Lung (tissue), 12 donors: ENCODE measurements around the gene TUFT1. TPM values are rescaled to one million over a fixed set of nuclear protein-coding genes. Genes with fewer than 3 reads are reported as not detected.

Experiments used
- ATAC-seq: fragments of 200-7000 bp; cut with Tn5 transposase; one replicate; pipeline ENCODE4 v1.9.1; 2020; ENCODE audit warnings: moderate number of reproducible peaks; ENCODE audit not compliant: insufficient read depth, low FRiP score
- DNase-seq, 3 donors: peaks; one replicate each; pipeline ENCODE4 v3.0.0-alpha.2; 2013 to 2017
- H3K27ac ChIP-seq, 2 donors: one replicate each; pipeline ENCODE4 v1.5.1; 2013; ENCODE audit warnings: mild to moderate bottlenecking in 2 of 2, moderate library complexity in 2 of 2, control low read depth in 1 of 2, inconsistent platforms in 1 of 2, low read depth in 1 of 2, low read length in 1 of 2
- H3K27me3 ChIP-seq, 3 donors: one replicate each; pipeline ENCODE4 v1.5.1; 2013; ENCODE audit warnings: low read length in 2 of 3; ENCODE audit not compliant: control insufficient read depth in 3 of 3, insufficient read depth in 3 of 3
- H3K36me3 ChIP-seq, 4 donors: one replicate each; pipeline ENCODE4 v1.5.1; 2013; ENCODE audit warnings: low read length in 4 of 4, mild to moderate bottlenecking in 1 of 4, moderate library complexity in 1 of 4; ENCODE audit not compliant: control insufficient read depth in 4 of 4, insufficient read depth in 4 of 4
- H3K4me1 ChIP-seq, 5 donors: one replicate each; pipeline ENCODE4 v1.5.1; 2013; ENCODE audit warnings: low read length in 5 of 5, mild to moderate bottlenecking in 2 of 5, moderate library complexity in 1 of 5; ENCODE audit not compliant: control insufficient read depth in 5 of 5, insufficient read depth in 5 of 5
- H3K4me3 ChIP-seq: one replicate; pipeline ENCODE4 v1.5.1; 2013; ENCODE audit warnings: mild to moderate bottlenecking, control low read depth, moderate library complexity
- H3K9ac ChIP-seq, 2 donors: one replicate each; pipeline ENCODE4 v1.5.1; 2013; ENCODE audit warnings: low read length in 2 of 2, control low read depth in 1 of 2; ENCODE audit not compliant: insufficient read depth in 1 of 2
- H3K9me3 ChIP-seq, 4 donors: one replicate each; pipeline ENCODE4 v1.5.1; 2013; ENCODE audit warnings: low read length in 3 of 4, mild to moderate bottlenecking in 1 of 4, moderate library complexity in 1 of 4; ENCODE audit not compliant: control insufficient read depth in 4 of 4, insufficient read depth in 3 of 4
- WGBS, 2 donors: extraction: QIAGEN DNeasy Blood & Tissue Kit; methylation state at CpG; one replicate each; pipeline ENCODE4 v1.1.7; 2013; 5-methylcytosine and 5-hydroxymethylcytosine counted together
- polyA plus RNA-seq, 2 donors: library from polyadenylated mRNA; stranded (reverse); fragments of 200-250 nt; gene quantifications; one replicate each; pipeline ENCODE4 v1.2.1, GENCODE V29; 2013
- total RNA-seq, 2 donors: library from RNA; depleted of rRNA in 1 of 2; stranded (reverse); fragments of >200 nt in 1 of 2; gene quantifications; one replicate each; pipeline ENCODE4 v1.2.1, GENCODE V29; 2014 to 2021
- TF ChIP-seq, protein P1 (sequence below): IDR thresholded peaks from 2 replicates; pipeline ENCODE4 v1.5.1; 2012; ENCODE audit warnings: mild to moderate bottlenecking; ENCODE audit errors: control extremely low read depth, extremely low read depth
- donor health status: control.
- donor health status: control.
- donor health status: Bipolar disorder and iron deficiency.
- donor health status: healthy.
- donor health status: DM: yes; HTN: yes; CAD: no.

Gene TUFT1
- total and polyA plus RNA-seq, 4 donors, result 5.6 to 13.9 (median 7.7) TPM

DNA sequence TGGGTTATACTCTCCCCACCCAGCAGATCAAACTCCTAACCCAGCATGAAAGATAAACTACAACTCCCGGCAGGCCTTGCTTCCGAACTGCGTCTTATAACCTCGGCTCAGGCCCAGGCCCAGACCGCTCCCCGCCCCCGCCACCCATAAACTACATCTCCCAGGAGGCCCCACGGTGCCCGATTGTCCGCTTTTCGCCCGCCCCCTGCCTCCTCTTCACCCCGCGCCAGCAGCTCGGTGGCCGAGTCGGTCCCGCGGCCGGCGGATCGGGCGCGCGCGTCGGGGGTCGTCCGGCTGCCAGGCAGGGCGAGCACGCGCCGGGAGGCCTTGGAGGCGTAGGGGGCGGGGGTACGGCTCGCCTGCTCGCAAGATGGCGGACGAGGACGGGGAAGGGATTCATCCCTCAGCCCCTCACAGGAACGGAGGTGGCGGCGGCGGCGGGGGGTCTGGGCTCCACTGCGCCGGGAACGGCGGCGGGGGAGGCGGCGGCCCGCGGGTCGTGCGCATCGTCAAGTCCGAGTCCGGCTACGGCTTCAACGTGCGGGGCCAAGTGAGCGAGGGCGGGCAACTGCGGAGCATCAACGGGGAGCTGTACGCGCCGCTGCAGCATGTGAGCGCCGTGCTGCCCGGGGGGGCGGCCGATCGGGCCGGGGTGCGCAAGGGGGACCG lies 71.9 kb downstream of the TUFT1 start, which contains the start of gene SNX27:
SNX27 (plus strand) TSS at position 219 of the 669 bp plus-strand sequence; CDS start at position 371, 152 bp downstream.
- ATAC-seq, result peak; percentile 95
- peaks cover 0 to 17% (median 4%) of the 10 kb centered on the region in 5 donors for H3K4me1 ChIP-seq
- TF ChIP-seq, protein P1, sequence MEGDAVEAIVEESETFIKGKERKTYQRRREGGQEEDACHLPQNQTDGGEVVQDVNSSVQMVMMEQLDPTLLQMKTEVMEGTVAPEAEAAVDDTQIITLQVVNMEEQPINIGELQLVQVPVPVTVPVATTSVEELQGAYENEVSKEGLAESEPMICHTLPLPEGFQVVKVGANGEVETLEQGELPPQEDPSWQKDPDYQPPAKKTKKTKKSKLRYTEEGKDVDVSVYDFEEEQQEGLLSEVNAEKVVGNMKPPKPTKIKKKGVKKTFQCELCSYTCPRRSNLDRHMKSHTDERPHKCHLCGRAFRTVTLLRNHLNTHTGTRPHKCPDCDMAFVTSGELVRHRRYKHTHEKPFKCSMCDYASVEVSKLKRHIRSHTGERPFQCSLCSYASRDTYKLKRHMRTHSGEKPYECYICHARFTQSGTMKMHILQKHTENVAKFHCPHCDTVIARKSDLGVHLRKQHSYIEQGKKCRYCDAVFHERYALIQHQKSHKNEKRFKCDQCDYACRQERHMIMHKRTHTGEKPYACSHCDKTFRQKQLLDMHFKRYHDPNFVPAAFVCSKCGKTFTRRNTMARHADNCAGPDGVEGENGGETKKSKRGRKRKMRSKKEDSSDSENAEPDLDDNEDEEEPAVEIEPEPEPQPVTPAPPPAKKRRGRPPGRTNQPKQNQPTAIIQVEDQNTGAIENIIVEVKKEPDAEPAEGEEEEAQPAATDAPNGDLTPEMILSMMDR, result no peak
- H3K9ac ChIP-seq, result peak within 1 kb of the TSS; percentile 8 to 73
- peak; percentile 97 for DNase-seq
- peaks cover 0 to 1% (median 0%) of the 10 kb centered on the region in 3 donors for H3K27me3 ChIP-seq
- H3K9me3 ChIP-seq, result no peaks in the 10 kb centered on the region
- H3K36me3 ChIP-seq, result no peaks in the 10 kb centered on the region
- H3K27ac ChIP-seq, result peak within 1 kb of the TSS; percentile 84 to 99
- H3K4me3 ChIP-seq, result peak within 1 kb of the TSS; percentile 98
- 0 to 2% methylated on average over 53 to 79 of the region's 79 CpGs for WGBS, 2 donors

DNA sequence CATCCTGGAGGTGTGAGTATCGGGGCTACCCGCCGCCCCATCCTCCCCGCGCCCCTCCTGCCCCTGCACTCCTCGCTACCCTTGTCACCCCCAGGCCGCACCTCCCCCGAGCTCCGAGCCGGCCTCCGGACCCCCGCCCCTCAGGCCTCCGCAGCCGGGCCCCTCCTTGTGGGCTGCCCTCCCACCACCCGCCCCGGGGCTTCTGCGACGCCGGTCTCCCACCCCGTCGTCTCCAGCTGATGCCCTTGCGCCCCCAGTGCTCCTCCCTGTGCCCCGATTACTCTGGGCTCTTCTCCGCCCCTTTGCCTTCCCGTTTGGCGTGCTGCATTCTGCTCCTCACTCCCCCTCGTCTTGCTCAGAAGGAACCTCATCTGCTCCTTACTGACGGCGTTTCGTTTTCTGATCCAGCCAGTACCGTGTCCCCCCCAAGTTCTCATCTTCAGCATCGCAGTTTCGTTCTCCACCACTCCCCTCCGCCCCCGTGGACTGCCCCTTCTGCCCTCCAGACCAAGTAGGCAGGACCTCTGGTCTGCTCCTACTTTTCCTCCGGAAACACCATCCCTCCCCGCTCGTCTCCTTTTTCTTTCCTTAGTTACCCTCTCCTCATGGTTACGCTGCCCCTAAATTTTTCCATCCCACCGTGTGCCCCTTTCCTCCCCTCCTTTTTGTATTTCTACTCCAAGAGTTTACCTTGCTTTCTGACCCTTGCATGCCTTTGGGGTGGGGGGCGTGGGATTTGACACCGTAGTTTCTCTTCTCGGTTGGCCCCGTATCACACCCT lies 72.6 kb downstream of the TUFT1 start:
- Histone ChIP-seq H3K4me1 (peaks cover 0 to 17% (median 4%) of the 10 kb centered on the region in 5 donors), H3K27ac (peak overlapping the region; percentile 84 to 99), H3K9me3 (no peaks in the 10 kb centered on the region), H3K27me3 (no peaks in the 10 kb centered on the region), H3K36me3 (peaks cover 0 to 1% (median 0%) of the 10 kb centered on the region in 4 donors), H3K4me3 (peak overlapping the region; percentile 98), H3K9ac (peak overlapping the region; percentile 8 to 73)
- DNase-seq (peak; percentile 51 to 58 (median 56)), ATAC-seq (no peak)
- WGBS, 2 donors, result 1 to 2% methylated on average over 38 to 44 of the region's 44 CpGs
- TF ChIP-seq, protein P1, result no peak

DNA sequence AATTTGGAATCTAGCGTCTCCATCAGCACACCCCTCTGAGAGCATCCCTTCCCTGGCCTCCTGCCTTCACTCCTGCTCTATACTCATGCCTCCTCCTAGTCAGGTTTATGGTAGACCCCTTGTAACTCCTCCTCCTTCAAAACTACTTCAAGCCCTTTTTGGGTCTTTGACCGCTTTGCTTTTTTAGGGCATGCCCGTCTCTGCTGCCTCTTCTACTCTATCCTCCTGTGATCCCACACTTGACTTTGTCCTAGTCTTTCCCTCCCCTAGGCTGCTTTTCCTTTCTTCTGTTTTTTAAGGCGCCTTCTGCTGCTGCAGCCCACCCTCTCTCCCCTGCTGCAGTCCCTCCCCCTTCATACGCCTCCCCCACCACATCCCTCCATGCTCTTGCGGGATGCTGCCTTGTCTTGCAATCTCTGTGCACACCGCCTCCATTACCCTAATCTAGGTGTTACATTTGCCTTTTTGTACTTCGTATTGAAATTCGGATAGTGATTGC lies 73.2 kb downstream of the TUFT1 start:
- ATAC-seq (no peak), DNase-seq (peak in 2 of 3 donors; percentile 14 to 19)
- no peaks in the 10 kb centered on the region for H3K9me3 ChIP-seq
- peaks cover 0 to 17% (median 4%) of the 10 kb centered on the region in 5 donors for H3K4me1 ChIP-seq
- peaks cover 0 to 1% (median 0%) of the 10 kb centered on the region in 4 donors for H3K36me3 ChIP-seq
- TF ChIP-seq, protein P1, result no peak
- peak overlapping the region; percentile 98 for H3K4me3 ChIP-seq
- H3K9ac ChIP-seq, result peak overlapping the region; percentile 8 to 73
- 37 to 56% methylated on average over 9 of the region's 9 CpGs for WGBS, 2 donors
- peak overlapping the region in 1 of 2 donors; percentile 10 for H3K27ac ChIP-seq
- H3K27me3 ChIP-seq, result no peaks in the 10 kb centered on the region
